ENCODE data around the gene ECHDC3.

The ECHDC3 gene

GRCh38 chr10:11765141-11765540 lies 23.0 kb downstream of the ECHDC3 start:
- TF ChIP-seq, protein P1, sequence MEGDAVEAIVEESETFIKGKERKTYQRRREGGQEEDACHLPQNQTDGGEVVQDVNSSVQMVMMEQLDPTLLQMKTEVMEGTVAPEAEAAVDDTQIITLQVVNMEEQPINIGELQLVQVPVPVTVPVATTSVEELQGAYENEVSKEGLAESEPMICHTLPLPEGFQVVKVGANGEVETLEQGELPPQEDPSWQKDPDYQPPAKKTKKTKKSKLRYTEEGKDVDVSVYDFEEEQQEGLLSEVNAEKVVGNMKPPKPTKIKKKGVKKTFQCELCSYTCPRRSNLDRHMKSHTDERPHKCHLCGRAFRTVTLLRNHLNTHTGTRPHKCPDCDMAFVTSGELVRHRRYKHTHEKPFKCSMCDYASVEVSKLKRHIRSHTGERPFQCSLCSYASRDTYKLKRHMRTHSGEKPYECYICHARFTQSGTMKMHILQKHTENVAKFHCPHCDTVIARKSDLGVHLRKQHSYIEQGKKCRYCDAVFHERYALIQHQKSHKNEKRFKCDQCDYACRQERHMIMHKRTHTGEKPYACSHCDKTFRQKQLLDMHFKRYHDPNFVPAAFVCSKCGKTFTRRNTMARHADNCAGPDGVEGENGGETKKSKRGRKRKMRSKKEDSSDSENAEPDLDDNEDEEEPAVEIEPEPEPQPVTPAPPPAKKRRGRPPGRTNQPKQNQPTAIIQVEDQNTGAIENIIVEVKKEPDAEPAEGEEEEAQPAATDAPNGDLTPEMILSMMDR (conservative IDR thresholded peaks at IDR 0.05; ENCODE audit: low read depth, low read length) = no peak
- H3K4me3 ChIP-seq (ENCODE audit: low read length) = no peak overlapping the region
- no peak for DNase-seq (ENCODE audit: low read depth)

GRCh38 chr10:11772575-11773288 lies 30.6 kb downstream of the ECHDC3 start:
- no peak for DNase-seq (ENCODE audit: low read depth)
- no peak overlapping the region for H3K4me3 ChIP-seq (ENCODE audit: low read length)
- TF ChIP-seq, protein P1 (conservative IDR thresholded peaks at IDR 0.05; ENCODE audit: low read depth, low read length) = no peak

GRCh38 chr10:11773761-11774441 lies 31.7 kb downstream of the ECHDC3 start:
- DNase-seq (ENCODE audit: low read depth) = no peak
- TF ChIP-seq, protein P1 (conservative IDR thresholded peaks at IDR 0.05; ENCODE audit: low read depth, low read length) = no peak
- H3K4me3 ChIP-seq (ENCODE audit: low read length) = no peak overlapping the region

- TF ChIP-seq, protein P1 (conservative IDR thresholded peaks at IDR 0.05; ENCODE audit: low read depth, low read length) = no peak
- no peak overlapping the region for H3K4me3 ChIP-seq (ENCODE audit: low read length)
- no peak for DNase-seq (ENCODE audit: low read depth)
Observed at GRCh38 chr10:11775412-11775811, 33.2 kb downstream of the ECHDC3 start.

DNA sequence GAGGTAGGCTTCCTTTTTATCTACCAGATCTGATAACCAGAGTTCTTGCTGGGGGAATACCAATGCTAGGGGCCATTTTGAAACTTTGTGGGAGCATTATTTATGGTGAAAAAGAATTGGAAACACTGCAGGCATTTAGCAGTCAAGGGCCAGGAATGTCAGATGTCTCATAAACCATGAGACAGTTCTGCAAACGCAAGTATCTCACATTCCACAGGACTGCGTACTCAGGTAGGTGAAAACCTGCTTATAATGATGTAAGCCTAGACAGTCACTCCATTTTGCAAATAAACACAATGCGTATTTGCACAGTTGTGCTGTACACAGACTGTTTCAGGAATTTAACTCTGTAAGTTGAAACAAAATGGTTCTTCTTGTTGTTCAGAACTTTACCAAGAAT lies 33.9 kb downstream of the ECHDC3 start:
- TF ChIP-seq, protein P1 (conservative IDR thresholded peaks at IDR 0.05; ENCODE audit: low read depth, low read length) = no peak
- DNase-seq (ENCODE audit: low read depth) = no peak

GRCh38 chr10:11781114-11781513 lies 38.9 kb downstream of the ECHDC3 start:
- TF ChIP-seq, protein P1 (conservative IDR thresholded peaks at IDR 0.05; ENCODE audit: low read depth, low read length) = no peak
- no peak for DNase-seq (ENCODE audit: low read depth)

More for the DNA sequence above, 33.9 kb downstream of the ECHDC3 start:
- no peak overlapping the region for H3K4me3 ChIP-seq (ENCODE audit: low read length)

More at GRCh38 chr10:11781114-11781513, 38.9 kb downstream of the ECHDC3 start:
- no peak overlapping the region for H3K4me3 ChIP-seq (ENCODE audit: low read length)
